ENCODE results near the gene WNT7A. TPM values are rescaled to one million over a fixed set of nuclear protein-coding genes. Genes with fewer than 3 reads are reported as not detected.

WNT7A gene
- total RNA-seq, 2 donors from 2014 or later = 0.13 TPM; not detected in 1

- Histone ChIP-seq H3K4me3 (ENCODE audit: low read length) (no peak overlapping the region), H3K4me1 (ENCODE audit: control insufficient read depth, insufficient read depth, low read length) (no peaks in the 10 kb centered on the region), H3K36me3 (ENCODE audit: control insufficient read depth, insufficient read depth, low read length) (no peaks in the 10 kb centered on the region), H3K9me3 (ENCODE audit: control insufficient read depth, low read length) (no peaks in the 10 kb centered on the region), H3K9ac (ENCODE audit: extremely low read depth, low read length, poor library complexity, severe bottlenecking) (no peak overlapping the region), H3K27ac (ENCODE audit: low read depth, low read length) (no peak overlapping the region), H3K27me3 (ENCODE audit: control insufficient read depth, insufficient read depth, low read length, poor library complexity, severe bottlenecking) (no peaks in the 10 kb centered on the region)
- no peak for TF ChIP-seq CTCF (conservative IDR thresholded peaks at IDR 0.05)
- 90 to 92% methylated on average over 15 of the region's 15 CpGs for WGBS, 2 experiments (ENCODE audit: insufficient coverage in 1 of 2, insufficient read length in 1 of 2)
- Mint-ChIP-seq H3K27ac (peak overlapping the region; percentile 27), H3K36me3 (ENCODE audit: low read depth) (no peaks in the 10 kb centered on the region), H3K9me3 (no peaks in the 10 kb centered on the region), H3K27me3 (ENCODE audit: insufficient read depth) (peaks cover 4% of the 10 kb centered on the region), H3K4me1 (peaks cover 2% of the 10 kb centered on the region), H3K4me3 (no peak overlapping the region)
- no peak for DNase-seq
These were observed 28.6 kb downstream of the WNT7A start for GRCh38 chr3:13851091-13851849.

- DNase-seq = peak; percentile 87
- H3K27me3 Mint-ChIP-seq (ENCODE audit: insufficient read depth) = peaks cover 4% of the 10 kb centered on the region
- H3K4me1 ChIP-seq (ENCODE audit: control insufficient read depth, insufficient read depth, low read length) = no peaks in the 10 kb centered on the region
- H3K27me3 ChIP-seq (ENCODE audit: control insufficient read depth, insufficient read depth, low read length, poor library complexity, severe bottlenecking) = no peaks in the 10 kb centered on the region
- H3K4me3 ChIP-seq (ENCODE audit: low read length) = no peak overlapping the region
- TF ChIP-seq CTCF (conservative IDR thresholded peaks at IDR 0.05) = no peak
- H3K36me3 Mint-ChIP-seq (ENCODE audit: low read depth) = no peaks in the 10 kb centered on the region
- peak overlapping the region; percentile 52 for H3K27ac Mint-ChIP-seq
- H3K4me1 Mint-ChIP-seq = peaks cover 2% of the 10 kb centered on the region
- no peak overlapping the region for H3K9ac ChIP-seq (ENCODE audit: extremely low read depth, low read length, poor library complexity, severe bottlenecking)
- H3K9me3 ChIP-seq (ENCODE audit: control insufficient read depth, low read length) = no peaks in the 10 kb centered on the region
- H3K36me3 ChIP-seq (ENCODE audit: control insufficient read depth, insufficient read depth, low read length) = no peaks in the 10 kb centered on the region
- H3K27ac ChIP-seq (ENCODE audit: low read depth, low read length) = no peak overlapping the region
- H3K9me3 Mint-ChIP-seq = no peaks in the 10 kb centered on the region
- 74 to 77% methylated on average over 15 to 21 of the region's 21 CpGs for WGBS, 2 experiments (ENCODE audit: insufficient coverage in 1 of 2, insufficient read length in 1 of 2)
- H3K4me3 Mint-ChIP-seq = no peak overlapping the region
These were observed 29.5 kb downstream of the WNT7A start for GRCh38 chr3:13850161-13850945.

- no peaks in the 10 kb centered on the region for H3K36me3 Mint-ChIP-seq (ENCODE audit: low read depth)
- Histone ChIP-seq H3K9me3 (ENCODE audit: control insufficient read depth, low read length) (no peaks in the 10 kb centered on the region), H3K9ac (ENCODE audit: extremely low read depth, low read length, poor library complexity, severe bottlenecking) (no peak overlapping the region), H3K27me3 (ENCODE audit: control insufficient read depth, insufficient read depth, low read length, poor library complexity, severe bottlenecking) (no peaks in the 10 kb centered on the region), H3K27ac (ENCODE audit: low read depth, low read length) (no peak overlapping the region), H3K4me3 (ENCODE audit: low read length) (no peak overlapping the region), H3K4me1 (ENCODE audit: control insufficient read depth, insufficient read depth, low read length) (no peaks in the 10 kb centered on the region), H3K36me3 (ENCODE audit: control insufficient read depth, insufficient read depth, low read length) (no peaks in the 10 kb centered on the region)
- TF ChIP-seq CTCF (conservative IDR thresholded peaks at IDR 0.05) = no peak
- WGBS, 2 experiments (ENCODE audit: insufficient coverage in 1 of 2, insufficient read length in 1 of 2) = 93 to 94% methylated on average over 5 of the region's 5 CpGs
- no peaks in the 10 kb centered on the region for H3K9me3 Mint-ChIP-seq
- peaks cover 2% of the 10 kb centered on the region for H3K4me1 Mint-ChIP-seq
- no peak overlapping the region for H3K4me3 Mint-ChIP-seq
- no peak overlapping the region for H3K27ac Mint-ChIP-seq
- DNase-seq = no peak
- peaks cover 4% of the 10 kb centered on the region for H3K27me3 Mint-ChIP-seq (ENCODE audit: insufficient read depth)
These were observed 30.9 kb downstream of the WNT7A start for GRCh38 chr3:13849018-13849417.
